GM21447 (cell line): ENCODE data around the gene XAB2.

ENCODE experiments used
- ATAC-seq: cut with Tn5 transposase; IDR thresholded peaks from one replicate; pipeline ENCODE4 v1.9.1; 2021; ENCODE audit not compliant: unreplicated experiment

The XAB2 gene

GRCh38 chr19:7629347-7630054, at the start of gene XAB2, which contains the start of gene PET100:
TSS of gene XAB2 (minus strand) at chr19:7629545. CDS start at chr19:7629527, 18 bp downstream.
TSS of gene PET100 (plus strand) at chr19:7629793. CDS start at chr19:7629834, 41 bp downstream.
- ATAC-seq, result peak; percentile 88

GRCh38 chr19:7677669-7678311, 48.4 kb upstream of the XAB2 start:
- ATAC-seq, result no peak

- no peak for ATAC-seq
Measured at GRCh38 chr19:7676854-7677253, 47.5 kb upstream of the XAB2 start, which contains the start of gene MCEMP1. TSS of gene MCEMP1 (plus strand) at chr19:7677090. CDS start at chr19:7677121, 31 bp downstream.

- ATAC-seq, result no peak
Measured at GRCh38 chr19:7676376-7676775, 47.0 kb upstream of the XAB2 start.

GRCh38 chr19:7674010-7675005, 45.0 kb upstream of the XAB2 start:
- ATAC-seq, result no peak

GRCh38 chr19:7672522-7672921, 43.2 kb upstream of the XAB2 start:
- ATAC-seq, result no peak

GRCh38 chr19:7670790-7671189, 41.4 kb upstream of the XAB2 start:
- no peak for ATAC-seq

GRCh38 chr19:7670150-7670783, 40.9 kb upstream of the XAB2 start:
- no peak for ATAC-seq

DNA sequence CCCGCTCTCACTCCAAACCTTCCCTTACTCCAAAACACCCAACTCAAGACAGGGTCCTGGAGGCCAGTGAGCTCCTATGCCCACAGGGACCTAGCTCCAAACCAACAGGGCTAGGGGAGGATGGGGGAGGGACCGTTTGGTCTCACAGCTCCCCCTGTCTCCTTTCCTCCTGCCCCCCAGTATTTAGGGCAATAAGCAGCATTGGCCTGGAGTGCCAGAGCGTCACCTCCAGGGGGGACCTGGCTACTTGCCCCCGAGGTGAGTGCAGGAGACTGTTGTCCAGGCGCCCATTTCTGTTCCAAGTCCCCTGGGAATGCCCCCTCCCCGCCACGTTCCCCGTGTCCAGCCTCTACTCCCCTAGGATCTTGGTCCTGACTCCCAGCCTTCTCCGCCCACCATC, 40.3 kb upstream of the XAB2 start:
- ATAC-seq, result no peak

GRCh38 chr19:7668842-7669241, 39.5 kb upstream of the XAB2 start, which contains the start of gene RETN:
TSS of gene RETN (plus strand) at chr19:7669049. CDS start at chr19:7669327, 278 bp downstream.
- no peak for ATAC-seq

- no peak for ATAC-seq
Measured at GRCh38 chr19:7665076-7665475, 35.7 kb upstream of the XAB2 start.

GRCh38 chr19:7663706-7664105, 34.4 kb upstream of the XAB2 start:
- ATAC-seq, result no peak

- ATAC-seq, result no peak
Measured at GRCh38 chr19:7662657-7663056, 33.3 kb upstream of the XAB2 start.

DNA sequence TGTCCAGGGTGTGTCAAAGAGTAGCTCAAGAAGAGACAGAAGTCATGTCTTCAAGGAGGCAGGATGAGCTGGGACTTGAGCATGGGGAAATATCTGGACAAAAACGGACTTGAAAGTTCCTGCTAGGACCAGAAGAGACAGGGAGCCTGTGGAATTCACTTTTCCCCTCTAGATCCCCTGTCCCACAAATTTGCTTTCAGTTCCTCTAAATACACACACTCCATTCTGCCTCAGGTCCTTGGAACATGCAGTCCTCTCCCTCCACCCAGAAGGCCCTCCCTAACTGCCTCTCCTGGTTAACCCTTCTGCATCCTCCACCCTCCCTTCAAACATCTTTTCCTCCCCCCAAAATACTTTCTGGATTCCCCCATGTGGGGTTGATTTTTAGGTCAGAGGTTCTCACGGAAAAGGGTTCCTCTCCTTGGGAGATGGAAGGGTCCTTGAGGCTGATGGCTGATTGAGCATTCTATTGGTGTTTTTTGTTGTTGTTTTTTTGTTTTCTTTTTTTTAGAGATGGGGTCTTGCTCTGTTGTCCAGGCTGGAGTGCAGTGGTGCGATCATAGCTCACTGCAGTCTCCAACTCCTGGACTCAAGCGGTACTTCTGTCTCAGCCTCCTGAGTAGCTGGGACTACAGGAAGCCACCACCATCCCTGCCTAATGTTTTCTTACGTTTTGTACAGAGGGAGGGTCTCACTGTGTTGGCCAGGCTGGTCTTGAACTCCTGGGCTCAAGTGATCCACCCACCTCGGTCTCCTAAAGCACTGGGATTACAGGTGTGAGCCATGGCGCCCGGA, 32.6 kb upstream of the XAB2 start:
- ATAC-seq, result no peak

DNA sequence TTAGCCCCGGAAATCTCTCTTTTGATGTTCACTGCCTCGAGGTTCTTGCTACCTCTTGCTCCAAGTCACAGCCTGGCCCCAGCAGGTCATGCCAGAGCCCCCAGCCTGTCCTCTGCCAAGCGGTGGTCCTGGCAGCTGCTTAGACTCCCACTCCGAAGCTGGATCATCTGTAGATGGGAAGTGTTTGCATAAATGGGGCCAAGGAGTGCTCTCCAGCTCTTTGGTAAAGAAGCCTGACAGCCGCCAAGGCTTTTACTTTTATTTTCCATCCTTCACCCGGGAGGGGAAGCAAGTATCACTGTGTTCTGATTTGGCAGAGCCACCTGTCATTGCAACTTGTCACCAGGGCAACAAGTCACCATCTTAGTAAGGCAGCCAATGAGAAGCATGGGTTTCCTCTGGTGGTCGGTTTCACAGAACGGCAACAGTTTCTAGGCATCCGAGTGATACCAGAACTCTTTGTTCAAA, 28.9 kb upstream of the XAB2 start:
- peak; percentile 82 for ATAC-seq

DNA sequence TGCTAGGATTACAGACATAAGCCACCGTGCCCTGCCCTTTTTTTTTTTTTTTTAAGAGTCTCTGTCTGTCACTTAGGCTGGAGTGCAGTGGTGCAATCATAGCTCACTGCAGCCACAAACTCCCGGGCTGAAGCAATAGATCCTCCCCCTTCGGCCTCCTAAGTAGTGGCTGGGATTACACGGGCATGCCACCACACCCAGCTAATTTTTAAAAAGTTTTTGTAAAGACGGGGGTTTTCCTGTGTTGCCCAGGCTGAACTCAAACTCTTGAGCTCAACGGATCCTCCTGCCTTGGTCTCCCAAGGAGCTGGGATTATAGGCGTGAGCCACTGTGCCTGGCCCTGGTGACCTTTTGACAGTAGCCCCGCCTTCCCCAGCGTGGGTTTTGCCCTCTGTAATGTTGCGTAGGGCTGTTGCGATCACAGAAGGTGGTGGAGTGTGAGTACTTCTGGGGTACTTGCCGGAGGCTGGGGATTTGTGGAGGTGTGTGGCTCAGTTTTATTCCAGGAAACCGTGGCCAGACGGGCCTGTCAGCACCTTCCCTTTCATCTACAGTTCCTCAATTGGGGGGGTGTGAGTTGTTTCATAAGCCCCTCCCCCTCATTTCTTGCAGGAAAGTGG, 27.9 kb upstream of the XAB2 start:
- ATAC-seq, result no peak

DNA sequence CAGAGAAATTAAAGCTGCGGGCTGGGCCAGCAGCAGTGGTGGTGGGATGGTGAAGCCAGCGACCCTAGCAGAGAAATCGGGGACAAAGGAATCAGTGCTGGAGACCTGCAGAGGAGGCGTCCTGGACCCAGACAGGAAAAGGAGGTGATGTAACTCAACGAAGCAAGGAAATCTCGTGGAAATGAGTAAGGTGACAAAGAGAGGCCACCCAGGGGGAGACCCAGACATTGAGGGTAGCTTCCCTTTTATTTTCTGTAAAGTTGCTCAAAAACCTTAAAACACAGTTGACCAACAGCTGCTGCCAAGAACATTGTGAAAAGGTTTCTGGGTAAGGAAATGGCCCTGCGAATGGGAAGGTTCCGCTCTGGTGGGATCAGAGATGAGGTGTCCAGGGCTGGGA, 26.2 kb upstream of the XAB2 start:
- no peak for ATAC-seq

DNA sequence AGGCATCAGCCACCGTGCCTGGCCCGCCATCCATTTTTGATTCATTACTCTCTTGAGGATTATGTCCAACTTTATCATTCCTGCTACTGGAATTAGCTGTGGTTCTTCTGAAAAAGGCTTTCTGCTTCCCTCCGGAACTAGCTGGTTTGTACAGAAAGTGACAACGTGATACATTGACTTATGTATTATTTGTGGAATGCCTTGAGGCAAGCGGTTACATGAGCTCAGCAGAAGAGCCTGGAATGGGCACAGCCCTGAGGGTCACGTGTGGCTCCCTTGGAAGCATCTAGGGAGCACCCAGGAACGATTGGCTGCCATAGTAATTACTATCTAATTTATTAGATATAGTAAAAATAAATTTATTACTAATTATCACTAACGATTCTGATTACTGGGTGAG, 25.1 kb upstream of the XAB2 start:
- no peak for ATAC-seq

DNA sequence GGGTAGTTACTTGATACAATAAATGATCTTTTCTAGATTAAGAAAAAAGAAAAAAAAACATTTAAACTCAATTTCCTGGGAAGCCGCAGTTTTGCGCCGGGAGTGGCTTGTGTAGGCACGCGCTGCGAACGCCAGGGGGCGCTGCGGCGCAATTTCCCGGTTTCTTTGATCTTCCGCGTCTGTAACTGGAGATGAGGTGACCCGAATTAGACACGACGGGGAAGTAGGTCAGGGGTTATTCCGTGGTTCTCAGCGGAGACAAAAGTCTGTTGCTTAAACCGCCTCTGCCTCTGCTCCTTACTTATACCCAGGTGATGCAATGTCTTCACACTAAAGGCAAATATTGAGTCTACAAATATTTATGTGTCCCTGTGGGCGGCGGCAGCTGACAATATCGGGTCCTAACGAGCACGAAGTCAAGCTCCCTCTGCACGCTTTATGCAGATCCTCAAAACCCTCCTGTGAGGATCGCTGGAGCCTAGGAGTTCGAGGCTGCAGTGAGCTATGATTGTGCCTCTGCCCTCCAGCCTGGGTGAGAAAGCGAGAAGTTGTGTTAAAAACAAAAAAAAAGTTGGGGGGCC, 22.8 kb upstream of the XAB2 start:
- ATAC-seq, result no peak
